Hypothalamus (tissue), 51 donors: ENCODE results near the gene FGD5.

Experiments
- DNase-seq, 51 donors: peaks; one replicate each; lab custom pipeline; 2025; lab: John Stamatoyannopoulos, UW

Gene FGD5

DNA sequence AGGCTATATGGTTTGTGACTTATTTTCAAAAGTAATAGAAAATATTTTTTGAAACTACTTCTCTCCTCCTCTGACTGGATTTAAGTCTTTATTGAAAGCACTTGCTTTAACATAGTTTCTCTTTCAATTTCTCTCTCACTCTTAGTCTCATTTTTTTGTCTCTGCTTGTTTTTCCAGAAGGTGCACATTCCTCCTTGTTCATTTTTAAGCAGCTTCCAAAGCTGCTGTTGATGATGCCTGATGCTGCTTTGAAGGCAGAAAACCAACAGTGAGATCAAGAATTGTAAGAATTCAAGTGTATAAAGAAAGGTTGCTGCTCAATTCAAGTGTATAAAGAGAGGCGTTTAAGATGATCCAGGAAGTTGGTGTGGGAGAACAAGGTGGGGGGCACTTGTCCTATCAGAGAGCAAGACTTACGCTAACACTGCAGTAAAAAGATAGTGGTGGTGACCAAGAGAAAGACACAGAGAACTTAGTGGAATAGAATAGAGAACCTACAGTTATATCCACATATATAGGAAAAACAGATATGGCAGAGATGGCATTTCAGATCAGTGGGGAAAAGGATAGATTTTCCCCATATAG is 140.7 kb downstream of the FGD5 start:
- no peak for DNase-seq

DNA sequence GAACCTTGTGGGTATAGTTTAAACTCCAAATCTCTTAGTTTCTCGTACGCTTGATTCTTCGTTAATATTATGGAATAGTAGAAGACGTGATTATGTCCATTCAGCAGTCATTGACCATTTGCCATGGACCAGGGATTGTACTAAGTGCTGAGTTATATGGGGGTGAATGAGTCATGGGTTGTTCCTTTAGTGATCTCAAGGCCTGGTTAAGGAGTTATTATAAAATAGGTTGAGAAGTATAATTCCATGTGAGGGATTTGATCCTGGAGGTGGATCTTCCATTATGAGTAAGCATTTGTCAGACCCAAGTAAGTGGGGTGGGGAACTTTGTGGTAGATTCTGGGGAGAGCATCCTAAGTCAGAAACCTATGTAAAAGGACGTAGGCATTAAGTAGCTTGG is 144.0 kb downstream of the FGD5 start:
- no peak for DNase-seq

DNA sequence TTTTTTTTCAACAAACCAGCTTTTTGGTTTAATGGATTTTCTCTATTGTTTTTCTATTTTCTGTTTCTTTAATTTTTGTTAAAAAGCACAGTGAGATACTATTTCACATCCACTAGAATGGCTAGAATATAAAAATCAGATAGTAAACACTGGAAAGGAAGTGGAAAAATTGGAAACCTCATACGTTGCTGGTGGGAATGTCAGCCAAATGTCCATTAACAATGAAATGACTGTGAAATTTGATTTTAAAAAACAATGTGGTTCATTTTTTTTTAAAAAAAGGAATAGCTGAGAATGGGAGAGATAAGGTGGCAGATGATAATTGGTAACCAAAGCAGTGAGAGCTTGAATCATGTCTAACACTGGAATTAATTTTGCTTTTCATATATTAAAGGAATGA is 148.5 kb downstream of the FGD5 start:
- no peak for DNase-seq

DNA sequence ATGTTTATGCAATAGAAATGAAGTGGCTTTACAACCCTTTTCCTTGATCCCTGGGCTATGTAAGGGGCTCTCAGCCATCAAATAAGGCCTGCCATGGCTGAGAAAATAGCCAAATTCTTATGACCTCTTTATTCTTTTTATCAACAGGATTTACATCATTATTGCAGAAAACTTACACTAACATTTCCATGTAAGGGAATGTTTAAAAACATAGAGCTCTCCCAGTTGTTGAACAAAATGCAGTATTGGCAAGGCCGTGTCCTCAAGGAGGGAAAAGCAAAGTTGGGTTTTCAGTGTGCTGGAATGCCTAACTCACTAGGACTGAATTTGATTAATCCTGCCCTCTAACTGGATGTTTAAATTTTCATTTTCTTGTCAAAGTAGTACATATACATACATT is 150.9 kb downstream of the FGD5 start:
- no peak for DNase-seq

DNA sequence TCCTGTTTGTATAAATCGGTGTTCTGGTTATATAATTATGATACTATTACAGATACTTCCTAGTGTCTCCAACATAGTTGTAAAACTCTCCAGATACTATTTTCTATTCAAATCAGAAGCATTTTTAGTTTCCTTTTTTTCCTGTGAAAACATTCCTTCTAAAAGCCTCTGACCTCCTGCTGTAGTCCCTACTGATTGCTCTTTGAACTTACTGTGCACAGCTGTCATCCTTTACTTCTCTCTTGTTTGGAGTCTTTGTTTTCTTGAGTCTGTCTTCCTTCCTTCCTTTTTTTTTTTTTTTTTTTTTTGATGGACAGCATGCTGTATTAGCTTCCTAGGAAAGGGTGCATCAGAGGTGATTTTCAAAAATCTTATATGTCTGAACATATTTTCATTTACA is 157.6 kb downstream of the FGD5 start:
- no peak for DNase-seq

DNA sequence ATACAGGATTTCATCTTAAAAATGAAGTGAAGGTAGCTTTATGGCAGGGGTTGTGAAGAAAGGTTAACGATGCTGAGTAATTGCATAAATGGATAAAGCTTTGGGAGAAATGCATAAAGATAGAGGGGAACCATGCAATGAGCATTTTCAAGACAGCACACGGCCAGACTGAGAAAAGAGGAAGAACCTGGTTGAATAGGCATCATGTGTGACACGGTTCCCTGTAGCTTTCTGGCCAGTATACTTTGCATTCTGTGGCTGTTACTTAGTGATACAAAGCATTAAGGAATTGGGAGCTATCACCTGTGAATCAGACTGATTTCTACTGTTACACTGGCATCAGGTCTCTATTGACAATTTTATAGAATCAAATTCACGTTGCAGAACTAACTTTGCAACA is 161.9 kb downstream of the FGD5 start:
- DNase-seq: no peak
